ENCODE data around the gene MAX.

Gene MAX

GRCh38 chr14:65072256-65072655, 30.1 kb downstream of the MAX start:
- no peak for DNase-seq

GRCh38 chr14:65071544-65071943, 30.8 kb downstream of the MAX start:
- no peak for DNase-seq

- DNase-seq: no peak
Observed at GRCh38 chr14:65070471-65070976, 31.8 kb downstream of the MAX start.

GRCh38 chr14:65069874-65070413, 32.4 kb downstream of the MAX start:
- DNase-seq: no peak

GRCh38 chr14:65065719-65066118, 36.6 kb downstream of the MAX start:
- DNase-seq: peak; percentile 69

- DNase-seq: no peak
Observed at GRCh38 chr14:65062096-65063075, 39.9 kb downstream of the MAX start.

GRCh38 chr14:65057695-65058094, 44.6 kb downstream of the MAX start:
- DNase-seq: no peak

GRCh38 chr14:65054471-65055085, 47.7 kb downstream of the MAX start:
- DNase-seq: peak; percentile 67

- DNase-seq: no peak
Observed at GRCh38 chr14:65053466-65053865, 48.9 kb downstream of the MAX start.

GRCh38 chr14:65052832-65053231, 49.5 kb downstream of the MAX start:
- no peak for DNase-seq

GRCh38 chr14:65045709-65046108, 56.6 kb downstream of the MAX start:
- no peak for DNase-seq

GRCh38 chr14:65045006-65045405, 57.3 kb downstream of the MAX start:
- DNase-seq: no peak

- DNase-seq: no peak
Observed at GRCh38 chr14:65044596-65044959, 57.7 kb downstream of the MAX start.

- DNase-seq: no peak
Observed at GRCh38 chr14:65043893-65044595, 58.3 kb downstream of the MAX start.

- DNase-seq: no peak
Observed at GRCh38 chr14:65042731-65043372, 59.5 kb downstream of the MAX start.

- DNase-seq: no peak
Observed at GRCh38 chr14:65042296-65042695, 60.0 kb downstream of the MAX start.

GRCh38 chr14:65041434-65041915, 60.8 kb downstream of the MAX start:
- DNase-seq: no peak

- DNase-seq: no peak
Observed at GRCh38 chr14:65040666-65041433, 61.5 kb downstream of the MAX start.

- DNase-seq: no peak
Observed at GRCh38 chr14:65038966-65039365, 63.4 kb downstream of the MAX start.

GRCh38 chr14:65035049-65035448, 67.3 kb downstream of the MAX start:
- no peak for DNase-seq

GRCh38 chr14:65034021-65034420, 68.3 kb downstream of the MAX start:
- DNase-seq: no peak

- DNase-seq: no peak
Observed at GRCh38 chr14:65033181-65033580, 69.1 kb downstream of the MAX start.
